GM19240 (cell line): ENCODE data around the gene PDHX.

Experiments used
- DNase-seq: peaks from one replicate; pipeline ENCODE4 v3.0.0; 2011; ENCODE audit warnings: low spot score; ENCODE audit not compliant: insufficient read length

Gene PDHX

GRCh38 chr11:35043936-35044335 lies 127.5 kb downstream of the PDHX start:
- DNase-seq: no peak

DNA sequence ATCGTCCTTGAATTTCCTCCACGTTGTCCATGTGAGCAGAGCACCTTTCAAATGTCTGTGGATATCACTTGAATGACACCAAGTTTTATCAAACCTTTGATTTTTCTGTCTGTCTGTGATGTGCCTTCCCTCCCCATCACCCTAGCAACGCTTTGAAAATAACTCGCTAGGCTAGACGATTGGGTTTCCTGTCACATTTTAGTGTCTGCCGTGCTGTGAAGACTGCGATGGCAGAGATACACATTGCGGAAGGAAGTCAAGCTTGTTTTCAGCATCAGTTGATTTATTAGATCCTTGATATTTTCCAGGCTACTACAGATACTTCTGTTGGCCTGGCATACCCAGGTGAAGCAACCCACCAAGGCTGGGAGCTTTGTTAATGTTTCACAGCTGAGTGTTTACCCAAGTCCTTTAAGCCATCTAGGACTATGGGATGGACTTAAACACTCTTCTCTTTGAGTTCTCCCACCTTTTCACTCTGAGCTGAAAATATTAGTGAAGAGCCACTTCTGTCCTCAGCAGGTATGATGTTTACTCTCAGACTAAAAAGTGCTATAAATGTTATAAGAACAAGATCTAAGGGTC lies 128.9 kb downstream of the PDHX start:
- no peak for DNase-seq
